ENCODE measurements around the gene UBE2D1. TPM values are rescaled to one million over a fixed set of nuclear protein-coding genes. Genes with fewer than 3 reads are reported as not detected.

Gene UBE2D1
- total and polyA plus RNA-seq, 2 of the 8 experiments (the other 6 are each of a cell fraction or from before 2014, with no cell fraction given) = 21.2 to 33.5 TPM

GRCh38 chr10:58316874-58317273 lies 17.9 kb upstream of the UBE2D1 start:
- Histone ChIP-seq H3K9me3 (ENCODE audit: insufficient read depth in 2 of 2, low read depth in 1 of 2, low read length in 1 of 2) (no peaks in the 10 kb centered on the region), H2BK120ac (replicated peaks; ENCODE audit: low read depth, low read length) (no peak overlapping the region), H3K56ac (replicated peaks; ENCODE audit: insufficient read length, low read depth, low read length) (no peak overlapping the region), H3K27me3 (replicated peaks in 1 of 4; ENCODE audit: control insufficient read depth in 3 of 4, extremely low read depth in 1 of 4, insufficient read depth in 3 of 4, low read length in 3 of 4) (no peaks in the 10 kb centered on the region), H3K14ac (ENCODE audit: insufficient read length) (no peak overlapping the region), H3K4me2 (ENCODE audit: insufficient read depth in 1 of 2, low read depth in 2 of 2, low read length in 2 of 2) (no peak overlapping the region), H3K4me1 (replicated peaks in 1 of 4; ENCODE audit: control insufficient read depth in 3 of 4, insufficient read depth in 4 of 4, low read length in 3 of 4) (no peaks in the 10 kb centered on the region), H3K79me2 (ENCODE audit: control insufficient read depth in 1 of 2, insufficient read depth in 2 of 2, low read length in 2 of 2) (no peaks in the 10 kb centered on the region), H4K5ac (ENCODE audit: insufficient read length, low read depth, low read length) (no peak overlapping the region), H3K36me3 (ENCODE audit: control insufficient read depth in 2 of 4, insufficient read depth in 4 of 4, low read length in 3 of 4) (no peaks in the 10 kb centered on the region), H2BK5ac (ENCODE audit: low read depth, low read length) (no peak overlapping the region), H4K20me1 (replicated peaks in 1 of 2; ENCODE audit: control insufficient read depth in 1 of 2, insufficient read depth in 2 of 2, low read length in 2 of 2) (no peaks in the 10 kb centered on the region), H2BK12ac (ENCODE audit: low read depth, low read length) (no peak overlapping the region), H3K9ac (replicated peaks in 1 of 4; ENCODE audit: extremely low read depth in 1 of 4, low read depth in 3 of 4, low read length in 3 of 4) (no peak overlapping the region), H3K18ac (ENCODE audit: extremely low read depth, low read length) (no peak overlapping the region), H2BK20ac (ENCODE audit: low read length) (no peak overlapping the region), H3K4ac (replicated peaks; ENCODE audit: insufficient read length, low read depth, low read length) (no peak overlapping the region), H2BK15ac (ENCODE audit: low read length) (no peak overlapping the region), H4K91ac (replicated peaks; ENCODE audit: insufficient read length, low read length) (no peak overlapping the region), H3K23ac (ENCODE audit: insufficient read length) (no peak overlapping the region), H3K23me2 (ENCODE audit: low read depth, low read length) (no peaks in the 10 kb centered on the region), H3K79me1 (ENCODE audit: low read depth, low read length) (no peaks in the 10 kb centered on the region), H3K4me3 (ENCODE audit: extremely low read depth in 1 of 4, insufficient read depth in 2 of 4, low read depth in 3 of 4, low read length in 4 of 4) (no peak overlapping the region), H2AFZ (ENCODE audit: low read length) (no peak overlapping the region), H4K8ac (ENCODE audit: extremely low read depth, insufficient read depth, low read length) (no peak overlapping the region), H2AK5ac (ENCODE audit: low read depth, low read length) (no peak overlapping the region), H3K27ac (ENCODE audit: low read depth, low read length) (no peak overlapping the region)
- CTCF ChIA-PET (ENCODE audit: partially characterized antibody) = interaction anchor here (1.5 kb wide), 1 partner anchor 15 kb away, joined by 4 read pairs; no protein-coding TSS in a partner anchor
- POLR2A ChIA-PET (ENCODE audit: partially characterized antibody) = no interaction called here
- TF ChIP-seq EP300 (IDR thresholded peaks at IDR 0.05; ENCODE audit: borderline replicate concordance in 1 of 2, low read depth in 2 of 2, low read length in 2 of 2) = no peak
- TF ChIP-seq CHD2 (IDR thresholded peaks at IDR 0.05; ENCODE audit: low read length) = no peak
- no peak for TF ChIP-seq BRCA1 (IDR thresholded peaks at IDR 0.05; ENCODE audit: low read depth, low read length)
- TF ChIP-seq POLR2A (IDR thresholded peaks at IDR 0.05; ENCODE audit: control extremely low read depth in 1 of 2, low read depth in 2 of 2, low read length in 2 of 2) = no peak
- TF ChIP-seq SIX5 (IDR thresholded peaks at IDR 0.05; ENCODE audit: low read depth, low read length) = no peak
- no peak for TF ChIP-seq EZH2 (IDR thresholded peaks at IDR 0.05; ENCODE audit: low read depth, low read length, severe bottlenecking)
- TF ChIP-seq, protein P1, sequence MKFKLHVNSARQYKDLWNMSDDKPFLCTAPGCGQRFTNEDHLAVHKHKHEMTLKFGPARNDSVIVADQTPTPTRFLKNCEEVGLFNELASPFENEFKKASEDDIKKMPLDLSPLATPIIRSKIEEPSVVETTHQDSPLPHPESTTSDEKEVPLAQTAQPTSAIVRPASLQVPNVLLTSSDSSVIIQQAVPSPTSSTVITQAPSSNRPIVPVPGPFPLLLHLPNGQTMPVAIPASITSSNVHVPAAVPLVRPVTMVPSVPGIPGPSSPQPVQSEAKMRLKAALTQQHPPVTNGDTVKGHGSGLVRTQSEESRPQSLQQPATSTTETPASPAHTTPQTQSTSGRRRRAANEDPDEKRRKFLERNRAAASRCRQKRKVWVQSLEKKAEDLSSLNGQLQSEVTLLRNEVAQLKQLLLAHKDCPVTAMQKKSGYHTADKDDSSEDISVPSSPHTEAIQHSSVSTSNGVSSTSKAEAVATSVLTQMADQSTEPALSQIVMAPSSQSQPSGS (IDR thresholded peaks at IDR 0.05; ENCODE audit: low read length) = no peak
- no peak for TF ChIP-seq CBX8 (IDR thresholded peaks at IDR 0.05; ENCODE audit: borderline replicate concordance, low read depth, low read length)
- no peak for TF ChIP-seq HDAC6 (IDR thresholded peaks at IDR 0.05; ENCODE audit: low read depth, low read length)
- no peak for TF ChIP-seq EGR1 (IDR thresholded peaks at IDR 0.05; ENCODE audit: borderline replicate concordance, low read depth, low read length)
- no peak for TF ChIP-seq SAP30 (IDR thresholded peaks at IDR 0.05; ENCODE audit: insufficient read depth, insufficient replicate concordance, low read length)
- no peak for TF ChIP-seq JUN (IDR thresholded peaks at IDR 0.05; ENCODE audit: low read depth, low read length)
- no peak for TF ChIP-seq HDAC2 (IDR thresholded peaks at IDR 0.05; ENCODE audit: borderline replicate concordance in 1 of 2, low read depth in 2 of 2, low read length in 2 of 2)
- TF ChIP-seq KDM4A (IDR thresholded peaks at IDR 0.05; ENCODE audit: low read depth, low read length, severe bottlenecking) = no peak
- DNase-seq (ENCODE audit: low read depth in 1 of 2, low spot score in 2 of 2) (no peak), FAIRE-seq (no peak)

Data from H1 (cell line).